DOHH2 (cell line): Measurements from ENCODE around the gene HORMAD1.

Experiments used
- H3F3A ChIP-seq: fragments of 200-600 bp; sonication (generic), shearing (Covaris generic); 2 replicates; pipeline ENCODE4 v1.6.0; 2016; ENCODE audit warnings: antibody characterized with exemption, mild to moderate bottlenecking; ENCODE audit not compliant: control insufficient read depth, insufficient read depth
- H3K27ac ChIP-seq: fragments of 200-600 bp; sonication (generic); 2 replicates; pipeline ENCODE4 v1.5.1; 2014; ENCODE audit warnings: low read depth, mild to moderate bottlenecking, low read length, moderate library complexity
- H3K27me3 ChIP-seq: fragments of 200-600 bp; sonication (generic); 2 replicates; pipeline ENCODE4 v1.6.1; 2014; ENCODE audit warnings: mild to moderate bottlenecking, low read length, mixed read lengths; ENCODE audit not compliant: control insufficient read depth
- H3K36me3 ChIP-seq: fragments of 200-600 bp; sonication (generic); 2 replicates; pipeline ENCODE4 v1.6.1; 2014; ENCODE audit warnings: mild to moderate bottlenecking, low read length, moderate library complexity, mixed read lengths; ENCODE audit not compliant: control insufficient read depth
- H3K4me1 ChIP-seq: fragments of 200-600 bp; sonication (generic); 2 replicates; pipeline ENCODE4 v1.6.1; 2014; ENCODE audit warnings: mild to moderate bottlenecking, low read length, mixed read lengths; ENCODE audit not compliant: control insufficient read depth
- H3K4me2 ChIP-seq: fragments of 200-600 bp; sonication (generic); 2 replicates; pipeline ENCODE4 v1.6.0; 2014; ENCODE audit warnings: mild to moderate bottlenecking, low read length, moderate library complexity
- H3K4me3 ChIP-seq: fragments of 200-600 bp; sonication (generic); 2 replicates; pipeline ENCODE4 v1.5.1; 2014; ENCODE audit warnings: mild to moderate bottlenecking, low read length, mixed read lengths
- H3K79me2 ChIP-seq: fragments of 200-600 bp; sonication (generic); 2 replicates; pipeline ENCODE4 v1.6.1; 2014; ENCODE audit warnings: mild to moderate bottlenecking, low read length, mixed read lengths; ENCODE audit not compliant: control insufficient read depth
- H3K9me2 ChIP-seq: fragments of 200-600 bp; sonication (generic); replicated peaks from 2 replicates; pipeline ENCODE4 v1.6.1; 2014; ENCODE audit warnings: mild to moderate bottlenecking, low read length, mixed read lengths; ENCODE audit not compliant: control insufficient read depth
- H3K9me3 ChIP-seq: fragments of 200-600 bp; sonication (generic); 2 replicates; pipeline ENCODE4 v1.6.1; 2014; ENCODE audit warnings: antibody characterized with exemption, low read length, mixed read lengths; ENCODE audit not compliant: control insufficient read depth, insufficient read depth
- H4K20me1 ChIP-seq: fragments of 200-600 bp; sonication (generic); 2 replicates; pipeline ENCODE4 v1.6.0; 2014; ENCODE audit warnings: low read depth, mild to moderate bottlenecking, antibody characterized with exemption, low read length, moderate library complexity; ENCODE audit not compliant: control insufficient read depth, insufficient read depth
- CTCF ChIP-seq: fragments of 200-600 bp; sonication (generic); IDR thresholded peaks from one replicate; pipeline ENCODE4 v1.5.1; 2014; ENCODE audit warnings: antibody characterized with exemption, mild to moderate bottlenecking, low read depth, low read length; ENCODE audit not compliant: poor library complexity, severe bottlenecking
- EZH2phosphoT487 ChIP-seq: fragments of 200-600 bp; sonication (generic); IDR thresholded peaks from 2 replicates; pipeline ENCODE4 v1.6.1; 2017; ENCODE audit warnings: borderline replicate concordance, mild to moderate bottlenecking, antibody characterized with exemption, low read length, moderate library complexity, mixed read lengths

HORMAD1 gene

GRCh38 chr1:150708595-150708994 lies 12.1 kb downstream of the HORMAD1 start:
- Histone ChIP-seq H3K4me2 (no peak overlapping the region), H3K36me3 (no peaks in the 10 kb centered on the region), H3F3A (no peaks in the 10 kb centered on the region), H3K4me1 (no peaks in the 10 kb centered on the region), H3K27me3 (no peaks in the 10 kb centered on the region), H3K4me3 (no peak overlapping the region), H3K9me3 (no peaks in the 10 kb centered on the region), H3K27ac (no peak overlapping the region), H3K79me2 (no peaks in the 10 kb centered on the region), H3K9me2 (no peaks in the 10 kb centered on the region), H4K20me1 (no peaks in the 10 kb centered on the region)
- TF ChIP-seq CTCF (no peak), EZH2phosphoT487 (no peak)

- H3K9me3 ChIP-seq: no peaks in the 10 kb centered on the region
These were observed 14.6 kb downstream of the HORMAD1 start for GRCh38 chr1:150706091-150706490.

GRCh38 chr1:150703427-150703826 lies 17.3 kb downstream of the HORMAD1 start:
- H3K27me3 ChIP-seq: no peaks in the 10 kb centered on the region
- TF ChIP-seq EZH2phosphoT487 (no peak), CTCF (no peak)
- peaks cover 3% of the 10 kb centered on the region; the same call in 1 of the 2 replicates for H3F3A ChIP-seq
- no peaks in the 10 kb centered on the region for H3K9me2 ChIP-seq
- H3K27ac ChIP-seq: no peak overlapping the region
- H3K79me2 ChIP-seq: no peaks in the 10 kb centered on the region
- H3K4me1 ChIP-seq: peaks cover 1% of the 10 kb centered on the region
- H3K4me2 ChIP-seq: no peak overlapping the region
- no peaks in the 10 kb centered on the region for H3K9me3 ChIP-seq
- H3K4me3 ChIP-seq: no peak overlapping the region
- H3K36me3 ChIP-seq: no peaks in the 10 kb centered on the region
- H4K20me1 ChIP-seq: no peaks in the 10 kb centered on the region

More at GRCh38 chr1:150706091-150706490, 14.6 kb downstream of the HORMAD1 start:
- Histone ChIP-seq H3F3A (no peaks in the 10 kb centered on the region), H3K4me3 (no peak overlapping the region), H3K4me1 (no peaks in the 10 kb centered on the region), H3K79me2 (no peaks in the 10 kb centered on the region), H3K27ac (no peak overlapping the region), H3K27me3 (no peaks in the 10 kb centered on the region), H4K20me1 (no peaks in the 10 kb centered on the region), H3K9me2 (no peaks in the 10 kb centered on the region), H3K4me2 (no peak overlapping the region), H3K36me3 (no peaks in the 10 kb centered on the region)
- TF ChIP-seq CTCF (no peak), EZH2phosphoT487 (no peak)
